Adrenal gland (tissue), 5 donors: ENCODE results near the gene DIAPH2.

Source experiments
- CTCF ChIP-seq, 6 experiments: fragments of 450-650 bp in 4 of 6; fragments of 200-600 bp in 2 of 6; sonication (generic) in 1 of 6; IDR thresholded peaks; 1 replicate in 5 of 6; 2 replicates in 1 of 6; pipeline versions ENCODE4 v1.5.1 to v1.8.0; 2016 to 2021; ENCODE audit warnings: antibody characterized with exemption in 6 of 6, mild to moderate bottlenecking in 2 of 6, moderate library complexity in 1 of 6
- POLR2A ChIP-seq, 2 donors: fragments of 450-650 bp; IDR thresholded peaks; one replicate each; pipeline ENCODE4 v1.6.1; 2017; ENCODE audit warnings: antibody characterized with exemption in 2 of 2, mild to moderate bottlenecking in 2 of 2, moderate library complexity in 1 of 2
- donor health status: DM: no; HTN: no; CAD: no.

DNA sequence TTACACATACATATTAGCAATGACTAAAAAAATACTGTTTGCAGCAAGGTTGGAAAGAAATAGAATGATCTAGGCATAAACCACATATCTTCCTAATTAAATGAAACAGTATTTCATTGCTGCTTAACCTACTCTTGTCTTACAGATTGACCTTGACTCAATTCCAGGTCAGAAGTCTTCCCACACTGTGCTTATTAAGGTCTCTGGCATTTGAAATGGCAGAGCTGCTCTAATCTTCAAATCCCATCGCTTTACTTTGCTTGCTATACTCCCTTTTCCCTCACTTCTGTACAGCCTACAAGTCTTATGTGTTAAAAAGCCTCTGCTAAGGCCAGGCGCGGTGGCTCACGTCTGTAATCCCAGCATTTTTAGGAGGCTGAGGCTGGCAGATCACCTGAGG is 623.5 kb downstream of the DIAPH2 start:
- TF ChIP-seq POLR2A (IDR thresholded peaks at IDR 0.05), result no peak
- TF ChIP-seq CTCF (IDR thresholded peaks at IDR 0.05), result no peak
